Ishikawa (cell line): ENCODE results near the gene CRIP3.

Experiments used
- CREB1 ChIP-seq: IDR thresholded peaks from 2 replicates; pipeline ENCODE4 v1.6.1; 2012; ENCODE audit warnings: low read depth
- EP300 ChIP-seq: IDR thresholded peaks from 2 replicates; pipeline ENCODE4 v1.6.1; 2012; ENCODE audit warnings: borderline replicate concordance
- REST ChIP-seq: IDR thresholded peaks from 2 replicates; pipeline ENCODE4 v1.6.1; 2012; ENCODE audit warnings: low read depth, mild to moderate bottlenecking
- TCF12 ChIP-seq: IDR thresholded peaks from 2 replicates; pipeline ENCODE4 v1.6.1; 2012; ENCODE audit warnings: low read depth
- TF ChIP-seq, protein P1 (sequence below): IDR thresholded peaks from 2 replicates; pipeline ENCODE4 v1.6.1; 2012

DNA sequence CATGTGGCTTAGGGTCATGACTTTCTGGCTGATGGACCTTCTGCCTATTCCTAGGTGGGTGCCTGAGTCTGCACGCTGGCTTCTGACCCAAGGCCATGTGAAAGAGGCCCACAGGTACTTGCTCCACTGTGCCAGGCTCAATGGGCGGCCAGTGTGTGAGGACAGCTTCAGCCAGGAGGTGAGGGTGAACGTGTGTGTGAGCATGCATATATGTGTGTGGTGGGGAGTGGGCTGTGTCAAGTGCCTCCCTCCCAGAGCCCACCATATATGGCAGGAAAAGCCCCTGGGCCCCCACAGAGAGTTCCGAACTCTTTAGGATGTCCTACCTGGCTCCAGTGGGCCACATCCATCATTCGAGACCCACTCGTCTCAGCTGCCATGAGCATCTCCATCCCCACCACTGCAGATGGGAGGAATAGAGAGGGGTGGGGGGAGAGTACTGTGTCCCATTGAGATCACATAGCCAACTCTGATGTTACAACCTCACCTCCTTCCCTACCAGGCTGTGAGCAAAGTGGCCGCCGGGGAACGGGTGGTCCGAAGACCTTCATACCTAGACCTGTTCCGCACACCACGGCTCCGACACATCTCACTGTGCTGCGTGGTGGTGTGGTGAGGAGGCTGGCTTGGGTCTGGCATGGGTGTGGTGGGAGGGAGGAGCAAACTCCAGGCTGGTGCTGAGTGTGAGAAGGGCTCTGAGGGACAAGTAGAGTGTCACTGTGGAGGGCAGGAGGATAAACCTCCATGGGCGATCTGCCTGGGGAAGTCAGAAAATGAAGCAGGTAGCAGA lies 7.3 kb downstream of the CRIP3 start:
- TF ChIP-seq EP300, result no peak
- TF ChIP-seq CREB1, result no peak
- TF ChIP-seq, protein P1, sequence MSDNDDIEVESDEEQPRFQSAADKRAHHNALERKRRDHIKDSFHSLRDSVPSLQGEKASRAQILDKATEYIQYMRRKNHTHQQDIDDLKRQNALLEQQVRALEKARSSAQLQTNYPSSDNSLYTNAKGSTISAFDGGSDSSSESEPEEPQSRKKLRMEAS, result no peak
- no peak for TF ChIP-seq TCF12
- no peak for TF ChIP-seq REST
